Measurements from ENCODE around the gene INAFM2. TPM values are rescaled to one million over a fixed set of nuclear protein-coding genes. Genes with fewer than 3 reads are reported as not detected.

INAFM2 gene
- total RNA-seq, 5 donors from 2014 or later (not counting 1 experiment from before 2014, with no cell fraction given), result 5.5 to 10.9 (median 6.4) TPM

DNA sequence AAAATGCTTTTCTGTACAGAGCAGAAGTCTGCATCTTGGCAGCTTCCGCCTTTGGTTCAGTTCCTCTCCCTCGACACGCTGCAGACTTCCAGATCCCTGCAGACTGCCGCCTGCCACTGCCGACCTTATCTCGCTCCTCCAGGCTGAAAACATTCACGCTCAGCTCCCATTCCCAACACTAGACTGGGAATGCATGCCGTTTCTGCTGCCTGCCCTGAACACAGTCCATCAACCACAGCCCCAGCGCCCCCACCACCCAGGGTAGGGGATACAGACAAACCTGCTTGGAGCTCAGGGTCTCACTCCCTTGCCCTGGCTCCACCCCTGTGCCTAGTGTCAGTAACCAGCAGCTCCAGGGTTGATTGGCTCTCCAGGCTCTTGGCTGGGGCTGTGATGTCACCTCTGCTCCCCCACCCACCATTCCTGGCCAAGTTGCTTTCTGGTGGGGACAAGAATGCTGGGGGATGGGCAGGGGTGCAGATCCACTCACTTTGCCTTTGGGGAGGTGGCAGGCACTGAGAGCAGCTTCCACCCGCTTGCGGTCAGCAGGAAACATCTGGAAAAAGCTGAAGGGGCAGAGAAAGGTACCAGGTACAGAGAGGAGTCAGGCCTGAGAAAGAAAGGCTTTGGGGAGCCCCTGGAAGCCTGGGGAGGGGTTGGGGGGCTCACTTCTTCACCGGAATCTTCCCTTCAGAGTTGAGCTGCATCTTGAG is 21.9 kb upstream of the INAFM2 start:
- Histone ChIP-seq H3K4me1 (ENCODE audit: control insufficient read depth in 1 of 2, extremely low read depth in 1 of 2, insufficient read depth in 2 of 2, low read length in 2 of 2) (peaks cover 2 to 25% of the 10 kb centered on the region in 2 experiments), H3K9me3 (peaks cover 2% of the 10 kb centered on the region), H3K27me3 (replicated peaks in 1 of 2; ENCODE audit: control insufficient read depth in 2 of 2, extremely low read depth in 1 of 2, insufficient read depth in 2 of 2, low read length in 1 of 2) (no peaks in the 10 kb centered on the region), H3K27ac (ENCODE audit: low read length) (no peak overlapping the region), H3K4me3 (ENCODE audit: control insufficient read depth in 1 of 2, extremely low read depth in 1 of 2, low read length in 1 of 2) (no peak overlapping the region), H3K36me3 (ENCODE audit: control insufficient read depth in 2 of 2, extremely low read depth in 1 of 2, insufficient read depth in 1 of 2, low read length in 1 of 2) (peaks cover 23 to 70% of the 10 kb centered on the region in 2 donors)
- DNase-seq, result no peak
- ChIA-PET CTCF (interaction anchor here in 1 of 2 donors (0.5 kb wide), 1 partner anchor 288 kb away, joined by 4 read pairs; no protein-coding TSS in a partner anchor), POLR2A (no interaction called here)
- H3K9me3 Mint-ChIP-seq, result peaks cover 0 to 3% (median 0%) of the 10 kb centered on the region in 3 donors
- 98% methylated on average over 10 of the region's 12 CpGs for WGBS (ENCODE audit: insufficient coverage)
- no peaks in the 10 kb centered on the region for H3K27me3 Mint-ChIP-seq
- peaks cover 57% of the 10 kb centered on the region for H3K36me3 Mint-ChIP-seq
- ATAC-seq (replicated peaks in 1 of 4), result no peak
- no peak overlapping the region for H3K27ac Mint-ChIP-seq
- peaks cover 23 to 32% (median 31%) of the 10 kb centered on the region in 3 donors for H3K4me1 Mint-ChIP-seq
- no peak overlapping the region for H3K4me3 Mint-ChIP-seq

DNA sequence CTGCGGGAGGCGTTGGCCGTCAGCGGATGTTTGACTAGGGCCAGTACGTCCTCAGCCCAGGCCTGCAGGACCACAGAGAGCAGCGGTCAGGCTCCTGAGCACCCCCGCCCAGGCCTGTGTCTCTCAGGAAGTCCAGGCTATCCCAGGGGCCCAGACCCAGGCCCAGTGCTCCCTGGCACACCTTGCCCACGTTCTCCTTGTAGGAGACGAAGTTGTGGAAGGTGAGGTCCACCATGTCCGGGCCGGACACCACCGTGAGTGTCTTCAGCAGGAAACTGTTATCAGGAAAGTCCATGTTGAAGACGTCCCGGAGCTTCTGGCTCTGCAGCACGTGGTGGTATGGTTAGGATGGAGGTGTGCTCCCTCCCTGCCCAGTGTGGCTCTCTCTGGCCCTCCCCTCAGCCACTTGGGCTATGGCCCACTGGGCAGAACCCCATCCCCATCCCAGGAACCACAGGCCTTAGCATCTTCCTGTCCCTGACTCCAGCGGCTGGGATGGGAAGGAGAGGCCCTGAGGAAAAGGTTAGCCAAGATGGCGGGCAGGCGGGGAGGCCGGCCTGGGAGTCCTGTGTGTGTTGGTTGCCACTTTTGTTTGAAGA is 21.1 kb upstream of the INAFM2 start:
- H3K27ac ChIP-seq (ENCODE audit: low read length), result no peak overlapping the region
- WGBS (ENCODE audit: insufficient coverage), result 98% methylated on average over 12 of the region's 19 CpGs
- H3K27me3 Mint-ChIP-seq, result no peaks in the 10 kb centered on the region
- peaks cover 2 to 33% of the 10 kb centered on the region in 2 experiments for H3K4me1 ChIP-seq (ENCODE audit: control insufficient read depth in 1 of 2, extremely low read depth in 1 of 2, insufficient read depth in 2 of 2, low read length in 2 of 2)
- peaks cover 23 to 64% of the 10 kb centered on the region in 2 donors for H3K36me3 ChIP-seq (ENCODE audit: control insufficient read depth in 2 of 2, extremely low read depth in 1 of 2, insufficient read depth in 1 of 2, low read length in 1 of 2)
- H3K4me3 Mint-ChIP-seq, result no peak overlapping the region
- H3K36me3 Mint-ChIP-seq, result peaks cover 50% of the 10 kb centered on the region
- H3K9me3 Mint-ChIP-seq, result peaks cover 0 to 3% (median 0%) of the 10 kb centered on the region in 3 donors
- H3K27ac Mint-ChIP-seq, result no peak overlapping the region
- peaks cover 2% of the 10 kb centered on the region for H3K9me3 ChIP-seq
- CTCF ChIA-PET, result interaction anchor here in 1 of 2 donors (0.5 kb wide), 1 partner anchor 287 kb away, joined by 4 read pairs; no protein-coding TSS in a partner anchor
- no peak overlapping the region for H3K4me3 ChIP-seq (ENCODE audit: control insufficient read depth in 1 of 2, extremely low read depth in 1 of 2, low read length in 1 of 2)
- POLR2A ChIA-PET, result no interaction called here
- no peaks in the 10 kb centered on the region for H3K27me3 ChIP-seq (replicated peaks in 1 of 2; ENCODE audit: control insufficient read depth in 2 of 2, extremely low read depth in 1 of 2, insufficient read depth in 2 of 2, low read length in 1 of 2)
- no peak for ATAC-seq (replicated peaks in 1 of 4)
- DNase-seq, result no peak
- peaks cover 28 to 34% (median 34%) of the 10 kb centered on the region in 3 donors for H3K4me1 Mint-ChIP-seq

- peaks cover 2% of the 10 kb centered on the region for H3K9me3 ChIP-seq
- peaks cover 46% of the 10 kb centered on the region for H3K36me3 Mint-ChIP-seq
- H3K27ac Mint-ChIP-seq, result no peak overlapping the region
- H3K4me3 ChIP-seq (ENCODE audit: control insufficient read depth in 1 of 2, extremely low read depth in 1 of 2, low read length in 1 of 2), result no peak overlapping the region
- CTCF ChIA-PET, result no interaction called here
- H3K27me3 ChIP-seq (replicated peaks in 1 of 2; ENCODE audit: control insufficient read depth in 2 of 2, extremely low read depth in 1 of 2, insufficient read depth in 2 of 2, low read length in 1 of 2), result no peaks in the 10 kb centered on the region
- ATAC-seq (replicated peaks in 1 of 4), result no peak
- no peak for DNase-seq
- H3K36me3 ChIP-seq (ENCODE audit: control insufficient read depth in 2 of 2, extremely low read depth in 1 of 2, insufficient read depth in 1 of 2, low read length in 1 of 2), result peaks cover 23 to 58% of the 10 kb centered on the region in 2 donors
- peaks cover 0 to 3% (median 0%) of the 10 kb centered on the region in 3 donors for H3K9me3 Mint-ChIP-seq
- no peak overlapping the region for H3K4me3 Mint-ChIP-seq
- peaks cover 28 to 36% (median 34%) of the 10 kb centered on the region in 3 donors for H3K4me1 Mint-ChIP-seq
- H3K27me3 Mint-ChIP-seq, result no peaks in the 10 kb centered on the region
- H3K4me1 ChIP-seq (ENCODE audit: control insufficient read depth in 1 of 2, extremely low read depth in 1 of 2, insufficient read depth in 2 of 2, low read length in 2 of 2), result peaks cover 2 to 34% of the 10 kb centered on the region in 2 experiments
- WGBS (ENCODE audit: insufficient coverage), result 94% methylated on average over 5 of the region's 11 CpGs
- H3K27ac ChIP-seq (ENCODE audit: low read length), result no peak overlapping the region
- POLR2A ChIA-PET, result no interaction called here
These were observed 20.5 kb upstream of the INAFM2 start for GRCh38 chr15:40302981-40303380.

- peaks cover 0 to 3% (median 0%) of the 10 kb centered on the region in 3 donors for H3K9me3 Mint-ChIP-seq
- Histone ChIP-seq H3K27me3 (replicated peaks in 1 of 2; ENCODE audit: control insufficient read depth in 2 of 2, extremely low read depth in 1 of 2, insufficient read depth in 2 of 2, low read length in 1 of 2) (no peaks in the 10 kb centered on the region), H3K4me1 (ENCODE audit: control insufficient read depth in 1 of 2, extremely low read depth in 1 of 2, insufficient read depth in 2 of 2, low read length in 2 of 2) (peaks cover 2 to 35% of the 10 kb centered on the region in 2 experiments), H3K4me3 (ENCODE audit: control insufficient read depth in 1 of 2, extremely low read depth in 1 of 2, low read length in 1 of 2) (no peak overlapping the region), H3K36me3 (ENCODE audit: control insufficient read depth in 2 of 2, extremely low read depth in 1 of 2, insufficient read depth in 1 of 2, low read length in 1 of 2) (peaks cover 23 to 52% of the 10 kb centered on the region in 2 donors), H3K27ac (ENCODE audit: low read length) (no peak overlapping the region), H3K9me3 (peaks cover 2% of the 10 kb centered on the region)
- H3K36me3 Mint-ChIP-seq, result peaks cover 46% of the 10 kb centered on the region
- peaks cover 28 to 37% (median 36%) of the 10 kb centered on the region in 3 donors for H3K4me1 Mint-ChIP-seq
- ATAC-seq (replicated peaks in 1 of 4), result no peak
- ChIA-PET POLR2A (no interaction called here), CTCF (no interaction called here)
- no peak for DNase-seq
- no peak overlapping the region for H3K27ac Mint-ChIP-seq
- no CpG with 5 or more reads among the region's 2 CpGs for WGBS (ENCODE audit: insufficient coverage)
- H3K4me3 Mint-ChIP-seq, result no peak overlapping the region
- H3K27me3 Mint-ChIP-seq, result no peaks in the 10 kb centered on the region
These were observed 19.9 kb upstream of the INAFM2 start for GRCh38 chr15:40303576-40303975.

DNA sequence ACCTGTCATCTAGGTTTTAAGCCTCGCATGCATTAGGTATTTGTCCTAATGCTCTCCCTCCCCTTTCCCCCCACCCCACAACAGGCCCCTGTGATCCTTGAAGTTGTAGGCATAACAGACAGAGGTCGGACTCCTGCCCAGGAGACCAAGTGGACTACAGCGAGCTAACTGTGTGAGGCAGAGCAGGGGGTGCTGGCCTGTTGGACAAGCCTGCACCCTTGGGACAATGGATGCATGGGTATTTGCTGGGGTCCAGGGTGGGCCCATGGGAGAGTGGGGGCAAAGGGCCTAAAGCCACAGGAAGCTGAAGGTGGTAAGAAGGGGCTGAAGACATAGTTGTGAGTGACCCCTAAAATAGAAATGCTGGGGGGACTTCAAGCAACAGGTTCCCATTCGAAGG is 18.2 kb upstream of the INAFM2 start:
- H3K4me1 Mint-ChIP-seq, result peaks cover 43 to 54% (median 52%) of the 10 kb centered on the region in 3 donors

GRCh38 chr15:40306371-40306770 is 17.1 kb upstream of the INAFM2 start:
- H3K9me3 ChIP-seq, result no peaks in the 10 kb centered on the region
- no peak for DNase-seq
- Mint-ChIP-seq H3K27me3 (no peaks in the 10 kb centered on the region), H3K9me3 (no peaks in the 10 kb centered on the region), H3K27ac (peak overlapping the region; percentile 98 to 99), H3K4me3 (peak overlapping the region; percentile 84 to 97 (median 92)), H3K4me1 (peaks cover 43 to 52% (median 51%) of the 10 kb centered on the region in 3 donors), H3K36me3 (peaks cover 25% of the 10 kb centered on the region)
- ChIA-PET CTCF (interaction anchor here (0.6 to 6.1 kb wide), 13 partner anchors 14 to 268 kb away, joined by 3 to 37 read pairs (median 7); partner anchors contain the start of genes CCDC9B (in 1 of the 2) and INAFM2 (in 1 of the 2)), POLR2A (interaction anchor here (0.9 to 1.6 kb wide), 2 partner anchors 13 to 17 kb away, joined by 3 read pairs; partner anchors contain the start of gene INAFM2 (in 1 of the 2))
- no peak for ATAC-seq (replicated peaks in 1 of 4)
- WGBS (ENCODE audit: insufficient coverage), result 44% methylated on average over 5 of the region's 5 CpGs
- H3K4me3 ChIP-seq (ENCODE audit: control insufficient read depth in 1 of 2, extremely low read depth in 1 of 2, low read length in 1 of 2), result peak overlapping the region; percentile 90 to 98
- peaks cover 12 to 32% of the 10 kb centered on the region in 2 donors for H3K36me3 ChIP-seq (ENCODE audit: control insufficient read depth in 2 of 2, extremely low read depth in 1 of 2, insufficient read depth in 1 of 2, low read length in 1 of 2)
- peaks cover 7 to 55% of the 10 kb centered on the region in 2 experiments for H3K4me1 ChIP-seq (ENCODE audit: control insufficient read depth in 1 of 2, extremely low read depth in 1 of 2, insufficient read depth in 2 of 2, low read length in 2 of 2)
- no peak overlapping the region for H3K27ac ChIP-seq (ENCODE audit: low read length)
- no peaks in the 10 kb centered on the region for H3K27me3 ChIP-seq (replicated peaks in 1 of 2; ENCODE audit: control insufficient read depth in 2 of 2, extremely low read depth in 1 of 2, insufficient read depth in 2 of 2, low read length in 1 of 2)

More for the DNA sequence above, 18.2 kb upstream of the INAFM2 start:
- H3K27ac ChIP-seq (ENCODE audit: low read length), result no peak overlapping the region
- Mint-ChIP-seq H3K36me3 (peaks cover 34% of the 10 kb centered on the region), H3K27me3 (no peaks in the 10 kb centered on the region), H3K27ac (peak overlapping the region in 1 of 2 donors; percentile 34), H3K9me3 (peaks cover 0 to 3% (median 0%) of the 10 kb centered on the region in 3 donors), H3K4me3 (peak overlapping the region in 1 of 3 donors; percentile 84)
- H3K27me3 ChIP-seq (replicated peaks in 1 of 2; ENCODE audit: control insufficient read depth in 2 of 2, extremely low read depth in 1 of 2, insufficient read depth in 2 of 2, low read length in 1 of 2), result no peaks in the 10 kb centered on the region
- peaks cover 2% of the 10 kb centered on the region for H3K9me3 ChIP-seq
- WGBS (ENCODE audit: insufficient coverage), result 100% methylated on average over 2 of the region's 4 CpGs
- H3K36me3 ChIP-seq (ENCODE audit: control insufficient read depth in 2 of 2, extremely low read depth in 1 of 2, insufficient read depth in 1 of 2, low read length in 1 of 2), result peaks cover 18 to 42% of the 10 kb centered on the region in 2 donors
- DNase-seq (no peak), ATAC-seq (replicated peaks in 1 of 4) (no peak)
- peaks cover 7 to 52% of the 10 kb centered on the region in 2 experiments for H3K4me1 ChIP-seq (ENCODE audit: control insufficient read depth in 1 of 2, extremely low read depth in 1 of 2, insufficient read depth in 2 of 2, low read length in 2 of 2)
- ChIA-PET POLR2A (no interaction called here), CTCF (interaction anchor here (0.7 to 1.6 kb wide), 5 partner anchors 15 to 143 kb away, joined by 3 to 6 read pairs (median 3); no protein-coding TSS in a partner anchor)
- no peak overlapping the region for H3K4me3 ChIP-seq (ENCODE audit: control insufficient read depth in 1 of 2, extremely low read depth in 1 of 2, low read length in 1 of 2)

All from T-cell (primary cell).